Natural killer cell (primary cell): Measurements from ENCODE around the gene LRPPRC. TPM values are rescaled to one million over a fixed set of nuclear protein-coding genes. Genes with fewer than 3 reads are reported as not detected.
"Not testable (repeated sequence)": the region's sequence is repeated elsewhere in the genome, so short reads cannot be mapped to it uniquely, and the experiment has no call there.

Experiments used
- ATAC-seq, 3 donors: fragments of 150-1000 bp in 2 of 3; fragments of 200-7000 bp in 1 of 3; cut with Tn5 transposase; 1 replicate in 1 of 3; 2 replicates in 2 of 3; pipeline ENCODE4 v1.10.0; 2021; ENCODE audit warnings: mild to moderate bottlenecking in 2 of 3, moderate library complexity in 2 of 3
- DNase-seq, 2 donors: peaks; one replicate each; pipeline versions ENCODE4 v3.0.0 to v3.0.0-alpha.2; 2013 to 2021; ENCODE audit warnings: mixed read lengths in 1 of 2
- H3K27ac ChIP-seq: one replicate; pipeline ENCODE4 v1.5.1; 2013; ENCODE audit warnings: mild to moderate bottlenecking, low read length
- H3K27me3 ChIP-seq: one replicate; pipeline ENCODE4 v1.6.1; 2013; ENCODE audit warnings: low read length; ENCODE audit not compliant: control insufficient read depth, insufficient read depth
- H3K36me3 ChIP-seq: one replicate; pipeline ENCODE4 v1.6.1; 2013; ENCODE audit warnings: low read length; ENCODE audit not compliant: control insufficient read depth, insufficient read depth
- H3K4me1 ChIP-seq: one replicate; pipeline ENCODE4 v1.6.1; 2013; ENCODE audit warnings: low read length; ENCODE audit not compliant: control insufficient read depth, insufficient read depth
- H3K4me3 ChIP-seq: one replicate; pipeline ENCODE4 v1.5.1; 2013; ENCODE audit warnings: low read length
- H3K9me3 ChIP-seq: one replicate; pipeline ENCODE4 v1.6.1; 2013; ENCODE audit warnings: low read length; ENCODE audit not compliant: control insufficient read depth, insufficient read depth
- H3K27ac Mint-ChIP-seq, 2 donors: one replicate each; pipeline ENCODE4 v1.8.0; 2022; ENCODE audit warnings: mild to moderate bottlenecking in 2 of 2, mixed read lengths in 2 of 2, moderate library complexity in 1 of 2
- H3K27me3 Mint-ChIP-seq, 2 donors: one replicate each; pipeline ENCODE4 v1.8.0; 2022; ENCODE audit warnings: low read depth in 2 of 2, mixed read lengths in 2 of 2
- H3K36me3 Mint-ChIP-seq: one replicate; pipeline ENCODE4 v1.8.0; 2022; ENCODE audit warnings: mixed read lengths
- H3K4me1 Mint-ChIP-seq, 2 donors: one replicate each; pipeline ENCODE4 v1.8.0; 2022; ENCODE audit warnings: mixed read lengths in 2 of 2
- H3K4me3 Mint-ChIP-seq: one replicate; pipeline ENCODE4 v1.8.0; 2022; ENCODE audit warnings: mild to moderate bottlenecking, moderate library complexity, mixed read lengths
- H3K9me3 Mint-ChIP-seq, 2 donors: one replicate each; pipeline ENCODE4 v1.8.0; 2022; ENCODE audit warnings: mixed read lengths in 2 of 2
- CTCF ChIP-seq: fragments of 200-600 bp; IDR thresholded peaks from one replicate; pipeline ENCODE4 v1.8.0; 2022; ENCODE audit warnings: antibody characterized with exemption
- WGBS: methylation state at CpG from one replicate; pipeline ENCODE4 v1.1.7; 2013; ENCODE audit warnings: missing lambda C conversion rate; ENCODE audit not compliant: insufficient coverage; 5-methylcytosine and 5-hydroxymethylcytosine counted together
- intact Hi-C: fragments of 100-400 bp; cut with micrococcal nuclease; formaldehyde crosslinking; loops from one replicate; pipeline ENCODE4 v1.14.2; 2022
- total RNA-seq, 4 donors: library from RNA; stranded (reverse); fragments of 120-200 nt in 1 of 4; gene quantifications; one replicate each; pipeline versions ENCODE4 v1.2.3 to v1.2.4, GENCODE V29; 2013 to 2022

The LRPPRC gene
- total RNA-seq, 3 donors from 2014 or later (not counting 1 experiment from before 2014, with no cell fraction given), result 43.5 to 53.8 (median 48.4) TPM

- Mint-ChIP-seq H3K4me3 (no peak overlapping the region), H3K36me3 (no peaks in the 10 kb centered on the region), H3K27ac (no peak overlapping the region), H3K27me3 (peaks cover 18 to 34% of the 10 kb centered on the region in 2 donors), H3K4me1 (no peaks in the 10 kb centered on the region), H3K9me3 (peaks cover 0 to 3% of the 10 kb centered on the region in 2 donors)
- no peak for TF ChIP-seq CTCF
- Histone ChIP-seq H3K27me3 (peaks cover 2% of the 10 kb centered on the region), H3K4me1 (no peaks in the 10 kb centered on the region), H3K27ac (no peak overlapping the region), H3K36me3 (no peaks in the 10 kb centered on the region), H3K9me3 (no peaks in the 10 kb centered on the region), H3K4me3 (no peak overlapping the region)
- ATAC-seq, result peak in 2 of 3 donors; percentile 51 to 54
- DNase-seq, result peak in 1 of 2 donors; percentile 45
- WGBS, result 42% methylated on average over 4 of the region's 6 CpGs
- intact Hi-C loops, result no loop called here
These were observed 20.5 kb upstream of the LRPPRC start for GRCh38 chr2:44016282-44016681.

- peaks cover 21 to 34% of the 10 kb centered on the region in 2 donors for H3K27me3 Mint-ChIP-seq
- H3K4me3 Mint-ChIP-seq, result no peak overlapping the region
- no peak for TF ChIP-seq CTCF
- Histone ChIP-seq H3K27ac (no peak overlapping the region), H3K9me3 (no peaks in the 10 kb centered on the region), H3K27me3 (peaks cover 2% of the 10 kb centered on the region), H3K4me3 (no peak overlapping the region), H3K4me1 (no peaks in the 10 kb centered on the region), H3K36me3 (no peaks in the 10 kb centered on the region)
- DNase-seq (no peak), ATAC-seq (no peak)
- H3K27ac Mint-ChIP-seq, result no peak overlapping the region
- no peaks in the 10 kb centered on the region for H3K36me3 Mint-ChIP-seq
- H3K4me1 Mint-ChIP-seq, result no peaks in the 10 kb centered on the region
- H3K9me3 Mint-ChIP-seq, result peaks cover 0 to 3% of the 10 kb centered on the region in 2 donors
- 85% methylated on average over 4 of the region's 4 CpGs for WGBS
- intact Hi-C loops, result no loop called here
These were observed 19.4 kb upstream of the LRPPRC start for GRCh38 chr2:44015239-44015638.

GRCh38 chr2:44013205-44013604 lies 17.4 kb upstream of the LRPPRC start:
- H3K4me3 Mint-ChIP-seq, ATAC-seq, DNase-seq, H3K9me3 Mint-ChIP-seq, H3K9me3 ChIP-seq, intact Hi-C loops, H3K27me3 ChIP-seq, H3K4me1 Mint-ChIP-seq, H3K27ac ChIP-seq, H3K4me1 ChIP-seq, H3K36me3 ChIP-seq, H3K36me3 Mint-ChIP-seq, H3K4me3 ChIP-seq, H3K27ac Mint-ChIP-seq: not testable (repeated sequence)
- 90% methylated on average over 1 of the region's 3 CpGs for WGBS
- H3K27me3 Mint-ChIP-seq, result peaks cover 21 to 40% of the 10 kb centered on the region in 2 donors

- Mint-ChIP-seq H3K4me3 (no peak overlapping the region), H3K9me3 (peaks cover 0 to 2% of the 10 kb centered on the region in 2 donors), H3K36me3 (no peaks in the 10 kb centered on the region), H3K4me1 (peaks cover 7% of the 10 kb centered on the region in 2 donors), H3K27me3 (peaks cover 21 to 38% of the 10 kb centered on the region in 2 donors), H3K27ac (no peak overlapping the region)
- Histone ChIP-seq H3K27ac (no peak overlapping the region), H3K27me3 (peaks cover 2% of the 10 kb centered on the region), H3K9me3 (no peaks in the 10 kb centered on the region), H3K36me3 (no peaks in the 10 kb centered on the region), H3K4me1 (no peaks in the 10 kb centered on the region), H3K4me3 (no peak overlapping the region)
- intact Hi-C loops, result no loop called here
- no peak for TF ChIP-seq CTCF
- 73% methylated on average over 7 of the region's 7 CpGs for WGBS
- no peak for ATAC-seq
- no peak for DNase-seq
These were observed 14.5 kb upstream of the LRPPRC start for GRCh38 chr2:44010266-44010665.
